ENCODE results near the gene HNRNPDL.
"Not testable (repeated sequence)": the region's sequence is repeated elsewhere in the genome, so short reads cannot be mapped to it uniquely, and the experiment has no call there.

DNA sequence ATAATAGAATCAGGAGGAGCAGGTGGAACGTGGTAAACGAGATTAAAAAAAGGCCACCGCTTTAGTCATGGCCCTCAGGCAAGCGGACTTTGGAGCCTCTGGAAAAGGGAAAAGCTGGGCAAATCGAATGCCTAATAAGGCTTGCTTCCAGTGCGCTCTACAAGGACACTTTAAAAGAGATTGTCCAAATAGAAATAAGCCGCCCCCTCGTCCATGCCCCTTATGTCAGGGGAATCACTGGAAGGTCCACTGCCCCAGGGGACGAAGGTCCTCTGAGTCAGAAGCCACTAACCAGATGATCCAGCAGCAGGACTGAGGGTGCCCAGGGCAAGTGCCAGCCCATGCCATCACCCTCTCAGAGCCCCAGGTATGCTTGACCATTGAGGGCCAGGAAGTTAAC is 47.2 kb upstream of the HNRNPDL start:
- TF ChIP-seq CTCF (IDR thresholded peaks at IDR 0.05; ENCODE audit: insufficient read depth, low read length, poor library complexity, severe bottlenecking); EZH2phosphoT487 (conservative IDR thresholded peaks at IDR 0.05; ENCODE audit: low read length): not testable (repeated sequence)

Measured in SU-DHL-6 (cell line).